NCI-H146 (cell line): Measurements from ENCODE around the gene MDH1B.

ENCODE experiments used
- DNase-seq: peaks from one replicate; lab custom pipeline; 2025; lab: John Stamatoyannopoulos, UW

The MDH1B gene

GRCh38 chr2:206693399-206694137 is 71.6 kb downstream of the MDH1B start:
- peak; percentile 35 for DNase-seq

GRCh38 chr2:206692971-206693370 is 72.2 kb downstream of the MDH1B start:
- no peak for DNase-seq

GRCh38 chr2:206688990-206689389 is 76.1 kb downstream of the MDH1B start:
- no peak for DNase-seq

GRCh38 chr2:206688453-206688852 is 76.7 kb downstream of the MDH1B start:
- DNase-seq = no peak
